Suprapubic skin (tissue), 4 donors: ENCODE data around the gene UBR1. TPM values are rescaled to one million over a fixed set of nuclear protein-coding genes. Genes with fewer than 3 reads are reported as not detected.
"Not testable (repeated sequence)": the region's sequence is repeated elsewhere in the genome, so short reads cannot be mapped to it uniquely, and the experiment has no call there.

Experiments
- DNase-seq, 2 donors: peaks; one replicate each; pipeline ENCODE4 v3.0.0-alpha.2; 2019; ENCODE audit warnings: low spot score in 2 of 2
- H3K27ac ChIP-seq: fragments of 200-600 bp; sonication (generic); one replicate; pipeline ENCODE4 v1.5.1; 2019
- H3K27me3 ChIP-seq: fragments of 200-600 bp; sonication (generic); one replicate; pipeline ENCODE4 v1.5.1; 2019
- H3K36me3 ChIP-seq: fragments of 200-600 bp; sonication (generic); one replicate; pipeline ENCODE4 v1.5.1; 2019
- H3K4me1 ChIP-seq: fragments of 200-600 bp; sonication (generic); one replicate; pipeline ENCODE4 v1.5.1; 2019
- H3K4me3 ChIP-seq: fragments of 200-600 bp; sonication (generic); one replicate; pipeline ENCODE4 v1.5.1; 2019; ENCODE audit warnings: mild to moderate bottlenecking
- H3K9me3 ChIP-seq: fragments of 200-600 bp; sonication (generic); one replicate; pipeline ENCODE4 v1.5.1; 2019
- CTCF ChIP-seq, 2 donors: fragments of 200-600 bp in 1 of 2; fragments of 450-650 bp in 1 of 2; sonication (generic) in 1 of 2; IDR thresholded peaks; one replicate each; pipeline ENCODE4 v1.5.1; 2016 to 2019; ENCODE audit warnings: antibody characterized with exemption in 2 of 2, mild to moderate bottlenecking in 1 of 2, moderate library complexity in 1 of 2
- EP300 ChIP-seq: sonication (generic); formaldehyde crosslinking; IDR thresholded peaks from one replicate; pipeline ENCODE4 v1.6.1; 2017; ENCODE audit warnings: antibody characterized with exemption
- POLR2A ChIP-seq, 2 donors: fragments of 450-650 bp; IDR thresholded peaks; one replicate each; pipeline ENCODE4 v1.6.1; 2017; ENCODE audit warnings: antibody characterized with exemption in 2 of 2, mild to moderate bottlenecking in 2 of 2, moderate library complexity in 2 of 2
- POLR2AphosphoS5 ChIP-seq, 3 donors: sonication (generic); formaldehyde crosslinking; IDR thresholded peaks; one replicate each; pipeline ENCODE4 v1.6.1; 2017; ENCODE audit warnings: antibody characterized with exemption in 3 of 3
- WGBS: methylation state at CpG from one replicate; pipeline ENCODE4 v1.1.5; 2018; 5-methylcytosine and 5-hydroxymethylcytosine counted together
- total RNA-seq, 4 donors: library from RNA; depleted of rRNA; stranded (reverse); fragments of >200 nt; gene quantifications; one replicate each; pipeline ENCODE4 v1.1.0, GENCODE V29; 2016

The UBR1 gene
- total RNA-seq, 4 donors from 2014 or later = 14.0 to 41.4 (median 19.2) TPM

DNA sequence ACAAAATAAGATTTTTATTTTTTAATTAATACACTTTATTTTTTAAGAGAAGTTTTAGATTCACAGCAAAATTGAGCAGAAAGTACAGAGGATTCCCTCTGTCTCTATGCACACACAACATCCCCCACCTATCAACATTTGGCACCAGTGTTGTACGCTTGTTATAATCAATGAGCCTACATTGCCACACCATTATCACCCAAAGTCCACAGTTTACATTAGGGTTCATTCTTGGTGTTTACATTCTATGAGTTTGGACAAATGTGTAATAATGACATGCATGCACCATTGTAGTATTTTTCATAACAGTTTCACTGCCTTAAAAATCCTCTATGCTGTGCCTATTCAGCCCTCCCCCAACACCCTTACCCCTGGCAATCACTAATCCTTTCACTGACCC lies 134.0 kb downstream of the UBR1 start:
- no peak for DNase-seq
- Histone ChIP-seq H3K27me3 (no peaks in the 10 kb centered on the region), H3K4me1 (no peaks in the 10 kb centered on the region), H3K36me3 (peaks cover 70% of the 10 kb centered on the region), H3K4me3 (no peak overlapping the region), H3K27ac (no peak overlapping the region), H3K9me3 (no peaks in the 10 kb centered on the region)
- TF ChIP-seq CTCF (IDR thresholded peaks at IDR 0.05) = no peak
- TF ChIP-seq POLR2A (IDR thresholded peaks at IDR 0.05) = no peak
- TF ChIP-seq EP300 = no peak
- WGBS = 91% methylated on average over 1 of the region's 1 CpG

DNA sequence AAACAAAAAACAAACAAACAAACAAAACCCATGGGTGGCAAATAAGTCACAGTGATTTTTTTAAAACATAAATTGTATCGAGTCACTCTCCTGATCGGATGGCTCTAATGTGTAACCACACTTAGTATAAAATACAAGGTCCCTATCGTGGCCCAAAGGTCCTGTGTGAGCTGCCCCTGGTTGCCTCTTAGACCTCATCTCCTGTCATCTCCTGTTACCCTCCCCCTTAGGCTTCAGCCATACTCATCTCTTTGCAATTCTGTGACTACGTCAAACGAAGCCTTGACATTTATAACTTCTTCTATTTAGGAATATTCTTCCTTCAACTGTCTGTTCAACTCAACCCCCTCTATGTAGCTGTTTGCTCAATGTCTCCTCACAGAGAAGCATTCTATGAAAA lies 141.4 kb downstream of the UBR1 start:
- TF ChIP-seq EP300 = no peak
- no peak for TF ChIP-seq POLR2A (IDR thresholded peaks at IDR 0.05)
- no peak for TF ChIP-seq POLR2AphosphoS5 (IDR thresholded peaks at IDR 0.05)
- TF ChIP-seq CTCF (IDR thresholded peaks at IDR 0.05) = no peak
- H3K36me3 ChIP-seq = peaks cover 78% of the 10 kb centered on the region
- no peaks in the 10 kb centered on the region for H3K4me1 ChIP-seq
- no peak overlapping the region for H3K27ac ChIP-seq
- DNase-seq = no peak
- no peaks in the 10 kb centered on the region for H3K27me3 ChIP-seq
- WGBS = 96% methylated on average over 5 of the region's 5 CpGs
- no peak overlapping the region for H3K4me3 ChIP-seq
- no peaks in the 10 kb centered on the region for H3K9me3 ChIP-seq

DNA sequence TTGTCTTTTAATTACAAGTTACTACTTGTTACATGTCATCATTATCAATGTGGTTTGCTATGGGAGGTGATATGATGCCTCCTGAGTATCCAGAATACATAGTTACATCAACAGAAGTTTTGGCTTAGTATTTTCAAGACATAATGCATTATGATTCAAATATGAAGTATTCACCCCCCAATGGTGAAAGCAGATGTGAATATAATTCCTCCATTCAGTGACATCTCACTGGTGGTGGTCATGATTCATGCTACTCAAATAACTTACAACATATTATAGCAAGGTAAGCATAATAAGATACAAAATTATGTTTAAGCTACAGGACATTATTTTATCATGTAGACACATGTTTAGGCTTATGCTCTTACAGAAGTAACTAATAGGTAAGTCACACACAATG lies 150.3 kb downstream of the UBR1 start:
- H3K4me1 ChIP-seq = no peaks in the 10 kb centered on the region
- DNase-seq = no peak
- no peaks in the 10 kb centered on the region for H3K9me3 ChIP-seq
- TF ChIP-seq CTCF (IDR thresholded peaks at IDR 0.05) = no peak
- no peak for TF ChIP-seq POLR2A (IDR thresholded peaks at IDR 0.05)
- no peak for TF ChIP-seq POLR2AphosphoS5 (IDR thresholded peaks at IDR 0.05)
- no peak for TF ChIP-seq EP300
- H3K27ac ChIP-seq = no peak overlapping the region
- H3K36me3 ChIP-seq = peaks cover 94% of the 10 kb centered on the region
- no peaks in the 10 kb centered on the region for H3K27me3 ChIP-seq
- no peak overlapping the region for H3K4me3 ChIP-seq

- H3K4me1 ChIP-seq = no peaks in the 10 kb centered on the region
- H3K4me3 ChIP-seq = no peak overlapping the region
- no peaks in the 10 kb centered on the region for H3K27me3 ChIP-seq
- DNase-seq = no peak
- peaks cover 94% of the 10 kb centered on the region for H3K36me3 ChIP-seq
- no peak for TF ChIP-seq POLR2AphosphoS5 (IDR thresholded peaks at IDR 0.05)
- no peak for TF ChIP-seq CTCF (IDR thresholded peaks at IDR 0.05)
- TF ChIP-seq POLR2A (IDR thresholded peaks at IDR 0.05) = no peak
- TF ChIP-seq EP300 = no peak
- H3K27ac ChIP-seq = no peak overlapping the region
- no peaks in the 10 kb centered on the region for H3K9me3 ChIP-seq
- 97% methylated on average over 4 of the region's 4 CpGs for WGBS
These were observed 151.5 kb downstream of the UBR1 start for GRCh38 chr15:42954291-42954690.

DNA sequence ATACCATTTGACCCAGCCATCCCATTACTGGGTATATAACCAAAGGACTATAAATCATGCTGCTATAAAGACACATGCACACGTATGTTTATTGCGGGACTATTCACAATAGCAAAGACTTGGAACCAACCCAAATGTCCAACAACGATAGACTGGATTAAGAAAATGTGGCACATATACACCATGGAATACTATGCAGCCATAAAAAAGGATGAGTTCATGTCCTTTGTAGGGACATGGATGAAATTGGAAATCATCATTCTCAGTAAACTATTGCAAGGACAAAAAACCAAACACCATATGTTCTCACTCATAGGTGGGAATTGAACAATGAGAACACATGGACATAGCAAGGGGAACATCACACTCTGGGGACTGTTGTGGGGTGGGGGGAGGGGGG lies 156.9 kb downstream of the UBR1 start:
- H3K9me3 ChIP-seq, H3K4me3 ChIP-seq, H3K4me1 ChIP-seq, H3K27ac ChIP-seq, DNase-seq, H3K27me3 ChIP-seq: not testable (repeated sequence)
- 100% methylated on average over 3 of the region's 3 CpGs for WGBS
- H3K36me3 ChIP-seq = peaks cover 75% of the 10 kb centered on the region

DNA sequence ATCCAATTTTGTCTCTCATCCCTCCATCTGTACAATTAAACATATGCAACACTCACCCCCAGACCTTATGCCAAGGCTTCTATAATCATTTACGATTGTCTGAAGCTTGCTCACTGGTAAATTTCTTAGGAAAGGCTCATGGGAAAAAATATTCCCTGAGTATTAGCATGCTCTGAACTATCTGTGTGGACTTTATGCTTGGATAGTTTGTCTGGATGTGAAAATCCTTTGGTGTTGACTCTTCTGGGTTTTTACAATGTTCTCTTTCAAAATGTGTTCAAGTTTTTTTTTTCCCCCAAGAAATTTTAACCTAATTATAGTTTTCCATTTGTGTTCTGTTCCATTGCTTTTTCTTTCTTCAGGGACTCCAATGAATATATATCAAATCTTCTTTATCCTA lies 165.3 kb downstream of the UBR1 start:
- Histone ChIP-seq H3K27me3 (no peaks in the 10 kb centered on the region), H3K36me3 (peaks cover 11% of the 10 kb centered on the region), H3K4me3 (no peak overlapping the region), H3K4me1 (no peaks in the 10 kb centered on the region), H3K9me3 (no peaks in the 10 kb centered on the region), H3K27ac (no peak overlapping the region)
- no peak for TF ChIP-seq CTCF (IDR thresholded peaks at IDR 0.05)
- 78% methylated on average over 1 of the region's 1 CpG for WGBS
- no peak for DNase-seq
